K562 (cell line): Measurements from ENCODE around the gene MAGIX. TPM values are rescaled to one million over a fixed set of nuclear protein-coding genes. Genes with fewer than 3 reads are reported as not detected.

Experiments
- ATF7 ChIP-seq: fragments of 450-650 bp; IDR thresholded peaks from 2 replicates; pipeline ENCODE4 v1.7.1; 2014; ENCODE audit warnings: mild to moderate bottlenecking, moderate library complexity
- GATAD2A ChIP-seq: fragments of 450-650 bp; IDR thresholded peaks from 2 replicates; pipeline ENCODE4 v1.6.1; 2017
- HLTF ChIP-seq: fragments of 450-650 bp; IDR thresholded peaks from 2 replicates; pipeline ENCODE4 v1.6.1; 2016
- HMGXB4 ChIP-seq: sonication (generic); formaldehyde crosslinking; IDR thresholded peaks from 2 replicates; pipeline ENCODE4 v1.8.1; 2023; ENCODE audit warnings: mild to moderate bottlenecking, missing genetic modification reagents
- MLLT1 ChIP-seq, 2 experiments: fragments of 450-650 bp; IDR thresholded peaks; 2 replicates each; pipeline ENCODE4 v1.6.1; 2016
- NCOA1 ChIP-seq: fragments of 450-650 bp; IDR thresholded peaks from 2 replicates; pipeline ENCODE4 v1.6.1; 2016; ENCODE audit warnings: low read depth
- NR2F6 ChIP-seq: fragments of 450-650 bp; formaldehyde crosslinking; IDR thresholded peaks from 2 replicates; pipeline ENCODE4 v1.4.0; 2020; ENCODE audit warnings: mild to moderate bottlenecking
- SAFB2 ChIP-seq: fragments of 200-400 bp; formaldehyde crosslinking; IDR thresholded peaks from 2 replicates; pipeline ENCODE4 v1.6.1; 2018; ENCODE audit warnings: borderline replicate concordance, low read length, low read depth, moderate library complexity; ENCODE audit not compliant: severe bottlenecking
- SMARCB1 ChIP-seq: IDR thresholded peaks from 2 replicates; pipeline ENCODE4 v1.6.1; 2011; ENCODE audit warnings: improper control_type of control experiment, low read depth; ENCODE audit not compliant: insufficient read length
- TARDBP ChIP-seq: fragments of 450-650 bp; IDR thresholded peaks from 2 replicates; pipeline ENCODE4 v1.6.1; 2016
- ZNF121 ChIP-seq: sonication (generic); formaldehyde crosslinking; conservative IDR thresholded peaks from 2 replicates; pipeline ENCODE4 v1.8.0; 2022; ENCODE audit warnings: missing genetic modification reagents
- ZNF143 ChIP-seq: sonication (generic); formaldehyde crosslinking; IDR thresholded peaks from 2 replicates; pipeline ENCODE4 v1.9.0; 2022; ENCODE audit warnings: mild to moderate bottlenecking, missing genetic modification reagents
- ZNF232 ChIP-seq: sonication (generic); formaldehyde crosslinking; IDR thresholded peaks from 2 replicates; pipeline ENCODE4 v1.8.0; 2022; ENCODE audit warnings: mild to moderate bottlenecking, missing genetic modification reagents
- ZNF639 ChIP-seq, 2 experiments: fragments of 200-800 bp in 1 of 2; sonication (Bioruptor generic) in 1 of 2; sonication (generic) in 1 of 2; formaldehyde crosslinking in 1 of 2; IDR thresholded peaks in 1 of 2; conservative IDR thresholded peaks in 1 of 2; 2 replicates each; pipeline versions ENCODE4 v1.5.0 to v1.6.1; 2016 to 2020; ENCODE audit warnings: missing compliant biosample characterization in 1 of 2, missing genetic modification characterization in 1 of 2, missing genetic modification reagents in 1 of 2
- ZNF644 ChIP-seq: fragments of 200-800 bp; sonication (Bioruptor generic); IDR thresholded peaks from 2 replicates; pipeline ENCODE4 v1.6.1; 2016; ENCODE audit warnings: low read depth, missing genetic modification characterization, missing compliant biosample characterization
- ZNF707 ChIP-seq: fragments of 250-450 bp; sonication (Bioruptor Pico); conservative IDR thresholded peaks from 2 replicates; pipeline ENCODE4 v1.8.0; 2022; ENCODE audit warnings: inconsistent platforms, mild to moderate bottlenecking, moderate library complexity
- polyA plus RNA-seq, 8 experiments: library from polyadenylated mRNA; depleted of rRNA in 4 of 8; stranded (reverse) in 5 of 8; unstranded in 3 of 8; fragments of >200 nt; fragmentation: Nextera tagmentation in 2 of 8; fragmentation: Illumina TruSeq in 1 of 8; extraction: Ambion mirVana in 2 of 8; extraction: Trizol in 1 of 8; gene quantifications; 2 replicates each; pipeline versions ENCODE4 v1.2.1 to v1.2.3, GENCODE V29; 2011 to 2014; ENCODE audit warnings: inconsistent platforms in 1 of 8, missing spikeins in 1 of 8
- total RNA-seq, 7 experiments: library from RNA; depleted of rRNA in 6 of 7; stranded (reverse); fragments of >200 nt in 6 of 7; fragmentation: Illumina TruSeq in 2 of 7; extraction: Trizol in 2 of 7; gene quantifications; 2 replicates each; pipeline versions ENCODE4 v1.2.1 to v1.2.3, GENCODE V29; 2011 to 2021; ENCODE audit warnings: low replicate concordance in 1 of 7
- TF ChIP-seq, protein P1 (sequence below): fragments of 450-650 bp; IDR thresholded peaks from 2 replicates; pipeline ENCODE4 v1.6.1; 2018; ENCODE audit not compliant: partially characterized antibody

The MAGIX gene
- total and polyA plus RNA-seq, 9 of the 15 experiments (the other 6 are each of a cell fraction or from before 2014, with no cell fraction given): 0.08 to 3.5 (median 0.47) TPM

DNA sequence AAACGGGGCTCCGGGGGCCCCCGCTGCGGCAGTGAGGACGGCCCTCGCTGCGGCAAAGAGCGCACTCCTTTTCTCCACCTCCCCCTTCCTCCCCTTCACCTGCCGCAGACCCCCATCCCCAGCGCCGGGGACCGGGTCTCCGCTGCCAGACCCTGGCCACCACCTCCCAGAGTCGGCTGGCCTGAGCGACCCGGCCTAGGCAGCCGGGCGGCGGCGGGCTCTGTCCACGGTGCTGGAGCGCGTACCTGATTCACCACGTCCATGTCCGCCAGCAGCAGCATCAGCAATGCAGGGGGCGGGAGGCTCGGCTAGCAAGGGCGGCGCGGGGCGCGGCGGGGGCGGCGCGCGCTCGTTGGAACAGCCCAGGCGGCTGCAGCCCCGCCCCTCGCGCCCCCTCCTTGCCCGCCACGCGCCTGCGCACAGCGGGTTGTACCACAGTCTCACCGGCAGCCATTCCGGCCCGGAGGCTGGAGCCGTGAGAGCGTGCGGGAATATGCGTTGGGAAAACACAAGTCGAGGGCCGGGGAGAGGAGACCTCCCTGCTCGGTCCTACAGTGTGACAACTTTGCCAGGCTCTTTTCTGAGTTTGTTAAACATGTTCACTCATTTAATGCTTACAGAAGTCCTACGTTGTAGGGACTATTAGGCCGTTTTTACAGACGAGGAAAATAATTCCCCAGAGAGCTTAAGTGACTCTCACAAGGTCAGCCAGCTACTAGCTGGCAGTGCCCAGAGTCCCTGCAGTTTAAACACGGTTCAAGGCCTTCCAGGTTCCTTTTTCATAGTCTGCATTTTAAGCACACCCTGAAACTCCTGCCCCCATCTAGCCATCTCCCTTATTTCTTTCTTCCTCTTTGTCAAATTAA, 37.6 kb downstream of the MAGIX start, which contains the start of gene SYP (continued):
- TF ChIP-seq TARDBP: peak; percentile 73; the same call in 1 of the 2 replicates
- no peak for TF ChIP-seq MLLT1 (IDR thresholded peaks at IDR 0.05)
- TF ChIP-seq, protein P1, sequence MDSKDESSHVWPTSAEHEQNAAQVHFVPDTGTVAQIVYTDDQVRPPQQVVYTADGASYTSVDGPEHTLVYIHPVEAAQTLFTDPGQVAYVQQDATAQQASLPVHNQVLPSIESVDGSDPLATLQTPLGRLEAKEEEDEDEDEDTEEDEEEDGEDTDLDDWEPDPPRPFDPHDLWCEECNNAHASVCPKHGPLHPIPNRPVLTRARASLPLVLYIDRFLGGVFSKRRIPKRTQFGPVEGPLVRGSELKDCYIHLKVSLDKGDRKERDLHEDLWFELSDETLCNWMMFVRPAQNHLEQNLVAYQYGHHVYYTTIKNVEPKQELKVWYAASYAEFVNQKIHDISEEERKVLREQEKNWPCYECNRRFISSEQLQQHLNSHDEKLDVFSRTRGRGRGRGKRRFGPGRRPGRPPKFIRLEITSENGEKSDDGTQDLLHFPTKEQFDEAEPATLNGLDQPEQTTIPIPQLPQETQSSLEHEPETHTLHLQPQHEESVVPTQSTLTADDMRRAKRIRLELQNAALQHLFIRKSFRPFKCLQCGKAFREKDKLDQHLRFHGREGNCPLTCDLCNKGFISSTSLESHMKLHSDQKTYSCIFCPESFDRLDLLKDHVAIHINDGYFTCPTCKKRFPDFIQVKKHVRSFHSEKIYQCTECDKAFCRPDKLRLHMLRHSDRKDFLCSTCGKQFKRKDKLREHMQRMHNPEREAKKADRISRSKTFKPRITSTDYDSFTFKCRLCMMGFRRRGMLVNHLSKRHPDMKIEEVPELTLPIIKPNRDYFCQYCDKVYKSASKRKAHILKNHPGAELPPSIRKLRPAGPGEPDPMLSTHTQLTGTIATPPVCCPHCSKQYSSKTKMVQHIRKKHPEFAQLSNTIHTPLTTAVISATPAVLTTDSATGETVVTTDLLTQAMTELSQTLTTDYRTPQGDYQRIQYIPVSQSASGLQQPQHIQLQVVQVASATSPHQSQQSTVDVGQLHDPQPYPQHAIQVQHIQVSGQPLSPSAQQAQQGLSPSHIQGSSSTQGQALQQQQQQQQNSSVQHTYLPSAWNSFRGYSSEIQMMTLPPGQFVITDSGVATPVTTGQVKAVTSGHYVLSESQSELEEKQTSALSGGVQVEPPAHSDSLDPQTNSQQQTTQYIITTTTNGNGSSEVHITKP: peak; percentile 7
- no peak for TF ChIP-seq ZNF143 (CRISPR knock-in tag)
- TF ChIP-seq GATAD2A: no peak
- TF ChIP-seq ZNF121 (CRISPR knock-in tag): no peak
- no peak for TF ChIP-seq NR2F6 (CRISPR knock-in tag)
- TF ChIP-seq NCOA1: no peak
- peak; percentile 84 for TF ChIP-seq ATF7
- TF ChIP-seq ZNF232: peak; percentile 71; the same call in 1 of the 2 replicates
- TF ChIP-seq SAFB2: no peak
- no peak for TF ChIP-seq ZNF707 (CRISPR knock-in tag)
- TF ChIP-seq SMARCB1: no peak
- TF ChIP-seq HMGXB4 (CRISPR knock-in tag): peak; percentile 69; the same call in 1 of the 2 replicates
- no peak for TF ChIP-seq HLTF
- peak in 1 of 2 experiments; percentile 83; a peak in 2 of 4 replicates for TF ChIP-seq ZNF639 (CRISPR knock-in tag; conservative IDR thresholded peaks at IDR 0.05 in 1 of 2, IDR thresholded peaks at IDR 0.05 in 1 of 2)
- TF ChIP-seq ZNF644 (tag): peak; percentile 92
